ENCODE results near the gene TRAPPC5. TPM values are rescaled to one million over a fixed set of nuclear protein-coding genes. Genes with fewer than 3 reads are reported as not detected.

Gene TRAPPC5
- total RNA-seq, 2 donors from 2014 or later = 105 to 150 TPM

DNA sequence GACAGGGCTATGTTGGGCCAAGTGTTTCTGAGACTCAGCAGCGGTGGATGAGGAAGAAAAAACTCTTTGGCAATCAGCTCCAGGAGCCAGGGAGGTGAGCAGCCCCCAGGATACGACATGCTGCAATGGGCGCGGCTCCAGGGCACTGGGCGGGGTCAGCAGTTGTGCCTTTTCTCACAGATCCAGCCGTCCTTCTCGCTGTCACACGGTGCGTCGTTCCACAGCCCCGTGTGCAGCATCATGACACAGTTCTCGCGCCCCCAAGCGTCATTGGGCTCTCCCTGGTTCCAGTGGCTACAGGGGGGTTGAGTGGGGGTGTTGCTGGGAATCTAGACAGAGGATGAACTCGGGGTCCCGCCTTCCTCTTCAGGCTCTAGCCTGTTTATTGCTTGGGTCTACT is 48.6 kb downstream of the TRAPPC5 start:
- no peaks in the 10 kb centered on the region for H3K36me3 ChIP-seq
- H3K27ac ChIP-seq = no peak overlapping the region
- peaks cover 22% of the 10 kb centered on the region for H3K27me3 ChIP-seq (replicated peaks; ENCODE audit: insufficient read depth)
- TF ChIP-seq, protein P1, sequence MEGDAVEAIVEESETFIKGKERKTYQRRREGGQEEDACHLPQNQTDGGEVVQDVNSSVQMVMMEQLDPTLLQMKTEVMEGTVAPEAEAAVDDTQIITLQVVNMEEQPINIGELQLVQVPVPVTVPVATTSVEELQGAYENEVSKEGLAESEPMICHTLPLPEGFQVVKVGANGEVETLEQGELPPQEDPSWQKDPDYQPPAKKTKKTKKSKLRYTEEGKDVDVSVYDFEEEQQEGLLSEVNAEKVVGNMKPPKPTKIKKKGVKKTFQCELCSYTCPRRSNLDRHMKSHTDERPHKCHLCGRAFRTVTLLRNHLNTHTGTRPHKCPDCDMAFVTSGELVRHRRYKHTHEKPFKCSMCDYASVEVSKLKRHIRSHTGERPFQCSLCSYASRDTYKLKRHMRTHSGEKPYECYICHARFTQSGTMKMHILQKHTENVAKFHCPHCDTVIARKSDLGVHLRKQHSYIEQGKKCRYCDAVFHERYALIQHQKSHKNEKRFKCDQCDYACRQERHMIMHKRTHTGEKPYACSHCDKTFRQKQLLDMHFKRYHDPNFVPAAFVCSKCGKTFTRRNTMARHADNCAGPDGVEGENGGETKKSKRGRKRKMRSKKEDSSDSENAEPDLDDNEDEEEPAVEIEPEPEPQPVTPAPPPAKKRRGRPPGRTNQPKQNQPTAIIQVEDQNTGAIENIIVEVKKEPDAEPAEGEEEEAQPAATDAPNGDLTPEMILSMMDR (IDR thresholded peaks at IDR 0.05) = no peak
- no peak for TF ChIP-seq POLR2AphosphoS5 (IDR thresholded peaks at IDR 0.05)
- TF ChIP-seq POLR2A (IDR thresholded peaks at IDR 0.05) = no peak
- WGBS = 15% methylated on average over 16 of the region's 16 CpGs
- intact Hi-C loops (cut with DNase I) = no loop called here
- H3K4me1 ChIP-seq (replicated peaks) = no peaks in the 10 kb centered on the region
- H3K9me3 ChIP-seq = no peaks in the 10 kb centered on the region
- no peak overlapping the region for H3K4me3 ChIP-seq
- no peak for DNase-seq (ENCODE audit: low spot score)

DNA sequence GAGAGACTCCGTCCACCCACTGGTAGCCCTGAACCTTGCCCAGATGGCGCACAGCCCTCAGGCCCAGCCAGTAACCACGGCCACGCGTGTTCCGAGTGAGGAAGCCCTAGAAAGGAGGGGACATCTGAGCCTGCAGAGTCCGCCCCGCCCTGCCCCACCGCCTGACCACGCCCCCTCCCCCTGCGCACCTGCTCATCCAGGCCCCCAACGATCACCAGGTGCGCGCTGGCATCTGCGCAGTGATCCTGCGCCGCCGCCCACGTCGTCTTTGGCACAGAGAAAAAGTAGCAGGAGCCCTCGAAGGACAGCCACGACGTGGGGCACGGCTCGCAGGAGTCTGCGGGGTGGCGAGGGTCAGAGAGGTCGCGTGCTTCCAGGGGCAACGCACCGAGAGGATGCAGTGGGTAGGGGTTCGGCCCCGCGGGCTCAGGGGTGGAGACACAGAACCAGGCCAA is 49.2 kb downstream of the TRAPPC5 start:
- Histone ChIP-seq H3K36me3 (no peaks in the 10 kb centered on the region), H3K4me1 (replicated peaks) (no peaks in the 10 kb centered on the region), H3K27ac (no peak overlapping the region), H3K27me3 (replicated peaks; ENCODE audit: insufficient read depth) (peaks cover 22% of the 10 kb centered on the region), H3K9me3 (no peaks in the 10 kb centered on the region), H3K4me3 (no peak overlapping the region)
- 8% methylated on average over 22 of the region's 34 CpGs for WGBS
- TF ChIP-seq, protein P1 (IDR thresholded peaks at IDR 0.05) = no peak
- no peak for TF ChIP-seq POLR2A (IDR thresholded peaks at IDR 0.05)
- TF ChIP-seq POLR2AphosphoS5 (IDR thresholded peaks at IDR 0.05) = no peak
- DNase-seq (ENCODE audit: low spot score) = no peak
- intact Hi-C loops (cut with DNase I) = no loop called here

DNA sequence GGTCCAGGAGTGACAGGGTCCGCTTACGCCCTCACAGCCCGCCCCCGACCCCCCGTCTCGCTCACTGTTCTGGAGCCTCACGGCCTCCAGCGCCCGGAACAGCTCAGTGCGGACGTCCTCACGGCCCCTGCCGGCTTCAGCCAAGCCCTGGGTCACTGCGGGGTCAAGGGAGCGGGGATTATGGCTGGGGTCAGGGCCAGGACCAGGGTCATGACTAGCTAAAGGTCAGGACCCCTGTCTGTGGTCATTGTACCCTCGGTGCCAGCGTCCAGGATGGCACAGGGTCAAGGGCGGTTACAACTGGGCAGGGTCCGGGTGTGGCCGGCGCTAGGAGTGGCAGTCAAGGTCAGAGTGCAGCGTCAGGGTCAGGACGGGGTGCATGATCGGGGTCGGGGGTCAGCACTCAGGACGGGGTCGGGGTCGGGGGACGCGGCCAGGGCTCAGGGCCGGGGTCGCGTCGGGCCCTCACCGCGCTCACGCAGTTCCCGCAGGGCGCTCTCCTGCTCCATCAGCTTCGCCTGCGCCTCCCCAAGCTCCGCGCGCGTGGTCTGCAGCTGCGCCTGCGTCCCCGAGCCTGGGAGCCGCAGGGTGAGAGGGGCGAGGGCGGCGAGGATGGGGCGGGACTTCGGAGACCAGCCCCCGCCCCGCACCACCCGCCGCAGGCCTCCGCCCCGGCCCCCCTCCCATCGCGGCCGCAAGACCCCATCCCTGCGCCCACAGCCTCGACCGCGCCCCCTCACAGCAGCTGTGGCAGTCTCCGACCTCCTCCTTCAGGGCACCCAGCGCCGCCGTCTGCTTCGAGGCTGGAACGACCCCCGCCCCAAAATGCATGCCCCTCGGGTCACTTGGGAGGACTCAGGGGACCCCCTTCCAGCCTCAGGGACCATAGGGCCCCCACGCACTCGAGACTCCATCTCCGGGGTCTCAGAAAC is 49.9 kb downstream of the TRAPPC5 start:
- H3K9me3 ChIP-seq = no peaks in the 10 kb centered on the region
- no peak overlapping the region for H3K27ac ChIP-seq
- TF ChIP-seq POLR2A (IDR thresholded peaks at IDR 0.05) = no peak
- no peak for TF ChIP-seq POLR2AphosphoS5 (IDR thresholded peaks at IDR 0.05)
- TF ChIP-seq, protein P1 (IDR thresholded peaks at IDR 0.05) = no peak
- no peak for DNase-seq (ENCODE audit: low spot score)
- no peaks in the 10 kb centered on the region for H3K36me3 ChIP-seq
- peaks cover 22% of the 10 kb centered on the region for H3K27me3 ChIP-seq (replicated peaks; ENCODE audit: insufficient read depth)
- no peaks in the 10 kb centered on the region for H3K4me1 ChIP-seq (replicated peaks)
- intact Hi-C loops (cut with DNase I) = no loop called here
- WGBS = 5% methylated on average over 39 of the region's 78 CpGs
- no peak overlapping the region for H3K4me3 ChIP-seq

DNA sequence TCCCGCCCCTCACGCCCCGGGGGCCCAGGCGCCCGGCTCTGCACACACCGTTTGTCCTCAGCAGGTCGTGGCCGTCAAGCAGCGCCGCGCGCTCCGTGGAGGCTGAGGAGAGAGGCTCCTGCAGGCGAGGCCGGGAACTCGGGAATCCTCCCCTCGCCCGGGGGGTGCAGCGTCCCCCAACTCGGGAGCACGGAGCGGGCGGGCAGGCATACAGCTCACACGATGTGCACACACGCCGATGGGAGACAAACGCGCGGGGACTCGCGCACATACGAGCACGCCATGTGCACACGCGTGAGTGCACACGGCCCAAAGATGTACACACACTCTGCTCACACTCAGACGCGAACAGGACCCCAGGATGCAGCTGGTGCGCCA is 50.6 kb downstream of the TRAPPC5 start:
- no peaks in the 10 kb centered on the region for H3K9me3 ChIP-seq
- intact Hi-C loops (cut with DNase I) = no loop called here
- DNase-seq (ENCODE audit: low spot score) = no peak
- TF ChIP-seq, protein P1 (IDR thresholded peaks at IDR 0.05) = no peak
- no peak overlapping the region for H3K4me3 ChIP-seq
- no peaks in the 10 kb centered on the region for H3K4me1 ChIP-seq (replicated peaks)
- H3K36me3 ChIP-seq = no peaks in the 10 kb centered on the region
- no peak overlapping the region for H3K27ac ChIP-seq
- WGBS = 44% methylated on average over 36 of the region's 39 CpGs
- H3K27me3 ChIP-seq (replicated peaks; ENCODE audit: insufficient read depth) = peaks cover 22% of the 10 kb centered on the region

DNA sequence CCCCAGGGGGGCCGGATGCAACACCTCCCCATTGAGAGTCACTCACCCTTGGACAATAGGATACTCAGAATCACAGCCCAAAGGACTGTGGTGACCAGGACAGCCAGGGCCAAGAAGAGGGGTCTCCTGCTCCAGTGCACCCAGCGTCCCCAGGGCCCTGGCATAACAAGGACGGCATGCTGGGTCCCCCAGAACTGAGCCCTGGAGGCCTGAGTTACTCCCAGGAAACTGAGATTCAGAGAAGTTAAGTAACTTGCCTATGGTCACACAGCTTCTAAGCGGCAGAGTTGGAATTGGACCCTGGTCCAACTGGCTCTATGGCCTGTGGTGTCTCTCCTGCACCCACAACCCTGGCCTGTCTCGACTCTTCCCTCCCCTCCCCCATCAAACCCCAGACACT is 51.0 kb downstream of the TRAPPC5 start:
- Histone ChIP-seq H3K9me3 (no peaks in the 10 kb centered on the region), H3K4me3 (no peak overlapping the region), H3K27ac (no peak overlapping the region), H3K27me3 (replicated peaks; ENCODE audit: insufficient read depth) (peaks cover 22% of the 10 kb centered on the region), H3K4me1 (replicated peaks) (no peaks in the 10 kb centered on the region), H3K36me3 (no peaks in the 10 kb centered on the region)
- TF ChIP-seq POLR2A (IDR thresholded peaks at IDR 0.05) (no peak), POLR2AphosphoS5 (IDR thresholded peaks at IDR 0.05) (no peak)
- TF ChIP-seq, protein P1 (IDR thresholded peaks at IDR 0.05) = no peak
- DNase-seq (ENCODE audit: low spot score) = no peak
- intact Hi-C loops (cut with DNase I) = no loop called here
- 61% methylated on average over 5 of the region's 5 CpGs for WGBS
